Activated effector memory CD4-positive, alpha-beta T cell treated with anti-CD3 and anti-CD28 coated beads, Interleukin-2, amount 50 U/mL, for 16 hours (primary cell): ENCODE results near the gene TTC9.
"Not testable (repeated sequence)": the region's sequence is repeated elsewhere in the genome, so short reads cannot be mapped to it uniquely, and the experiment has no call there.

Experiments used
- DNase-seq: peaks from one replicate; pipeline ENCODE4 v3.0.0-alpha.2; 2020

Gene TTC9

DNA sequence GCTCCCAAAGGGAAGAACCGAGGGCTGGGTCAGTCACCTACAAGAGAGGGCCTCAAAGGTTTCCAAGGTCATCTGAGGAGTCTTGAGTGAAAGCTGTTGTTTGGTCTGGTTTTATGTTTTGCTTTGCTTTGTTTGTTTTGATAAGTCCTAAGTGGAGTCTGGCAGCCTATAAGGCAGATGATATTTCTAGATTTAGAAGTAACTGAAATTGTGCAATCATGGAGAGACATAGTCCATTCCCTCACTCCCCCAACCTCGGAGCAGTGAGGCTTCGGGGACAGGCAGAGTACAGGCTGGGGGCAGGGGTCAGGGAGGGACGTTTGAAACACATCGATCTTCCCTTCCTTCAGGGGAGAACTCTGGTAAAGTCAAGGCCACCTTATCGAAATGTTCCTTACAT lies 42.3 kb downstream of the TTC9 start:
- DNase-seq = no peak

DNA sequence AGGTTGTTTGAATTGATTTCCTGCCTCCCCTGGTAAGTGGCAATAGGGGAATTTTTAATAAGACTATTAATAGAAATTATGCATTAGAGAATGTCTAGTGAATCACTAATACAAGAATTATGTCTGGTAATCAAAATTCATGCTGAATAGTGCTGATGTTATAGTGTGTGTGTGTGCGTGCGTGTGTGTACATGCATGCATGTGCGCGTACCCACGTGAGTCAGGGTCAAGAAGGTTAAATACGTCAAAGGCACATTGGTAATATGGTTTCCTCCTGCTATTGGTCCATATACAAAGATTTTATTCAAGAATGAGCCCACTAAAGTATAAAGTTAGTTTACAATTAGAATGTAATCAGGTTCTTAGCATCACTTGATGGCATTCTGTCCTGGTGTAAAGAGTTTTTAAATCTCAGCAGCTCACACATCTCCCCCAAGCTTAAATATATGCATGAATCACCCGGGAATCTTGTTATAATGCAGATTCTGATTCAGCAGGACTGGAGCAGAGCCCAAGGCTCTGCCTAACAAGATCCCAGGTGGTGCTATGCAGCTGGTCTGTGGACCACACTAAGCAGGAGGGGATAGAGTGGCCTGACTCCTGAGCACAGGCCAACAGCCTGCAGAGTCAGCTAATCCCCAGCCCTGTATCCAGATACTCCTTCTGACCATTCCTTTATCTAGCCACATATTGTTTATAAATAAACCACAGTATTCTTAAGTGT lies 43.9 kb downstream of the TTC9 start:
- no peak for DNase-seq

GRCh38 chr14:70692210-70692609 lies 50.5 kb downstream of the TTC9 start:
- no peak for DNase-seq

GRCh38 chr14:70696026-70696425 lies 54.3 kb downstream of the TTC9 start:
- DNase-seq = no peak

GRCh38 chr14:70697701-70698100 lies 56.0 kb downstream of the TTC9 start:
- DNase-seq = no peak

GRCh38 chr14:70698288-70698687 lies 56.6 kb downstream of the TTC9 start:
- no peak for DNase-seq

DNA sequence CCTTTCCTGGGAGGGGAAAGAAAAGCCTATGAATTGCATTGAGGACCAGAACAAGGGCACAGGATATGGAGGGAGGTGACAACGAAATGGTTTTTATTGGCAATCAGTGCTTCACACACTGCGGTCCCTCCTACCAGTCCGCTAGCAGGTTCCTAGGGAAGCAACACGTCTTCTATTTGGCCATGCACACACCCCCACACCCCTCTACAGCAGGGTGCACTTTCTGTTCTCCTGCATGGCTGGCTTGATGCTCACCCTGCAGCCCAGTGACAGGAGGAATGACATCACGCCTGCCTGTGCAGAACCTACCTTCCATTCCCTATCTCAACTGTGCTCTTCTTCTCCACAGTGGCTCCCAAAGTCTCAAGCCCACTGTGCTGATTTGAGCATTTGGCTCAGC lies 57.9 kb downstream of the TTC9 start:
- DNase-seq = no peak

- no peak for DNase-seq
Measured at GRCh38 chr14:70700955-70701585, 59.4 kb downstream of the TTC9 start.

DNA sequence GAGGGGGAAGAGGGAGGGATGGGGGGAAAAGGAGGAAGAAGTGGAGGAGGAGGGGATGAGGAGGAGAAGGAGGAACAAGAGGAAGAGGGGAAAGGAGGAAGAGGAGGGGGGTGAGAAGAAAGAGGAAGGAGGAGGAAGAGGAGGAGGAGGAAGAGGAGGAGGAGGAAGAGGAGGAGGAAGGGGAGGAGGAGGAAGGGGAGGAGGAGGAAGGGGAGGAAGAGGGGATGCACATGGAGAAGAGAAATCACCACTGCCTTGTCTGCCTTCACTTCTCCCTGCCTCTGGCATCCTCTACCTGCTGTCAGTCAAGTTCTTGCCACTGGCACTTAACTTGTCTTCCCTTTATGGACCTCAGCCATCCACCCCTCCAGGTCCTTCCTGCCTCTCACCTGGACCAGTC lies 59.9 kb downstream of the TTC9 start:
- DNase-seq = no peak

- no peak for DNase-seq
Measured at GRCh38 chr14:70702161-70702560, 60.4 kb downstream of the TTC9 start.

- not testable (repeated sequence) for DNase-seq
Measured at GRCh38 chr14:70703621-70704168, 62.0 kb downstream of the TTC9 start.

GRCh38 chr14:70704960-70705359 lies 63.2 kb downstream of the TTC9 start:
- DNase-seq = no peak

GRCh38 chr14:70706177-70706576 lies 64.5 kb downstream of the TTC9 start:
- no peak for DNase-seq

- DNase-seq = no peak
Measured at GRCh38 chr14:70707138-70708038, 65.7 kb downstream of the TTC9 start.

DNA sequence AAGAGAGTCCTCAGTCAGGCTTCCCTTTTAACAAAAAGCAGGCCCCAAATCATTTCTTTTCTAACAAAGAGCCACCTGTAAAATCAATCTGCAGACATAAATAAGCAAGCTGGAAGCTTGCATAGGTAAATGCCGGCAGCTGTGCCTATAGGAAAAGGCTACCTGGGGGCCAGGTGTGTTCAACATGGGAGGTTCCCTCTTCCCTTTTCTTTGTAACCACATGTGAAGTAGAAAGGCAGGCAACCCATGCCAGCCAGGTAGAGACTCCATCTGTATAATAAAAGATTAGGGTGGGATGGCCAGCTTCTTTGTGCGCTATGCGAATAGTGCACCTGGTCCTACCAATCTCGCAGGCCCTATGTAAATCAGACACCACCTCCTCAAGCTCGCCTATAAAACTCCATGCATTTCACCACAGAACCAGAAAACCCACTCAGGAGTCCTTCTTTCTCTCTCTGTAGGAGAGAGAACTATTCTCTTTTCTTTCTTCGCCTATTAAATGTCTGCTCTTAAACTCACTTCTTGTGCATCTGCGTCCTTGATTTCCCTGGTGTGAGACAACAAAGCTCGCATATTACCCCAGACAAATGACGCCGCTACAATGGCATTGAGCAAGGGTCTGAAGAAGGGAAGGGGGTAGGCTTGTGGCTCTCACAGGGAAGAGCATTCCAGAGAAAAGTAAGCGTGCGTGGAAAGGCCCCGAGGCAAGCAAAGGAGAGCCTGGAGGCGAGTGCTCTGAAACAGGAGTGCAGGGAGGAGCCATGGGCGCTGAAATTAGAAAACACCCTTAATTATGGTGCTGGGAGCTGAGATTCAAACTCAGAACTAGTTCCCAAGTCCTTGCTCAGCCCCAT lies 67.2 kb downstream of the TTC9 start:
- DNase-seq = no peak

DNA sequence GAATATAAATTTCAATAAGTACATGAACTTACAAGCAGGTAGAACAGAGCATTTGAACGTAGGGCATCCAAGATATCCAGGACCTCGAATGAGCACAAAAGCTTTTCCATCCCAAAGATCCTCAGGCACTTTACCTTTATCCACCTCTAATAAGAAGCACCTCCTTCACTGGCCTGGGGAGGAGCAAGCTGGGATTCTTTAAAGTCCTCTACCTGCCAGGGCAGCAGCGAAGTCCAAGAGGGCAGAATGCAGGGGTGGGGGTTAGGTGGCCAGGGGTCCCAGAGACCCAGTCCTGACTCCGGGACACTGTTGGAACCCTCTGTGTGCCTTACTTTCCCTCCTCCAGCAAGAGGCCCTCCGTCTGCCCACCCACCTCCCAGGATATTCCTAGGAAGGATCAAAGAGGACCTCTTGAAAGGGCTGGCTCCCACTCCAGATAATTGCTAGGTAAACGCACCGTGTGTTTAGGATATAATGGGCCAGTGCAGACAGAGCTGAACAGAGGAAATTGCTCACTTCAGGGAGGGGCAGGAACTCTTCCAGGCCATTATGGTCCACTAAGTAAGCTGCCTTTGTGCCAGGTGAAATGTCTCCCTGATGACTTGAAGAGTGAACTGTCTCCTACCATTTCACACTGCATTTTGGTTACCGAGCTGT lies 68.1 kb downstream of the TTC9 start:
- no peak for DNase-seq

GRCh38 chr14:70711451-70711850 lies 69.7 kb downstream of the TTC9 start:
- DNase-seq = no peak

DNA sequence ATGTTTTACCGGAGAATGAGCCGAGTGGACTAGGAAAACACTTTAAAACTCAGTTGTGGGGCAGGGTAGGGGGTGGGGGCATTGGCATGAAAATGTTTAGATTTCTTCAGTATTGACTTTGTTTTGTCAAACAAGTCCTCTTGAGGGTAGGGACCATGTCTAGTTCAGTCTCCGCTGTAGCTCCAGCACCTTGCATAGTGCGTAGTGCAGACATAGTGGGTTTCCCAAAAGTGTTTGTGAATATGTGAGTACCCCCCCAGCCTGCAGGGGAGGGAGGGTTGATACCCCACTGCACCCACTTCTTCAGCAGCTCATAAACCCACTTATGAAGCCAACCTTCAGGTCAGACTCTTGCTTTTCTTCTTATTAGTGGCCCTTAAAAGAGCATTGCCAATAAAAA lies 71.4 kb downstream of the TTC9 start:
- no peak for DNase-seq

DNA sequence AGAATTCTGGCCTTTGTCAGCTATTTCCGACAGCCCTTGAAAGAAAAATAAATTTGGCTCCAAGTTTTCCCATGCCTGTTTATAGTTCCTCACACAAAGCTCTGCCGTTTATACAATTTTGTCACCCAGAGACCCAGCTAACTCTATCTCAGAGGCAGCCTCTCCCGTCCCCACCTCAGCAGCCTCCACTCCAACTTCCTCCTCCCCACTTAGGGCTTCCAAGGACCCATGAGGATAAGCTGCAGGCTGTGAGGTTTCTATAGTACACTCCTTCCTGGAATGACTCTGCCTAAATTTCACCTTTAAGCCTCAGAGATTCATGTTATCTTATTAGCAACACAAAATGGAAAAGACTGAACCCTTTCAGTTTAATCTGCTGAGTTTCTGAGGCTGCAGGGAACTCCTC lies 71.8 kb downstream of the TTC9 start:
- DNase-seq = no peak

- peak; percentile 66 for DNase-seq
Measured at GRCh38 chr14:70714055-70714550, 72.4 kb downstream of the TTC9 start.

DNA sequence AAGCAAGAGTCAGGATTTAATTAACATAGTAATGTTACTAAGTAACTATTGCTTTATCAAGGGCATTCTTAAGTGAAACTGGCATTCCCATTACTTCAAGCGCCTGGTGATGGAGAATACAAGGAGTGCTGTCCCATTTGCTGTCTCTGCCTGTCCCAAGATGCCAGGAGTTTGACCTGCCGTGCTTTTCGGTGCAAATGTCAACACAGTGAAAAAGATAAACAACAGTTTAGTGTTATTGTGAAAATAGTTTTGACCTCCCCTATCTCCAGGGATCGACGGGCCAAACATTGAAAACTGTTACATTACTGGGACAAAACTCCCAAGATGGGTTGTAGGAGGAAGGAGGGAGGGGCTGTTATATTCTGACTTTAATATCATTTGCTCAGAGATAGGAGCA lies 74.8 kb downstream of the TTC9 start:
- DNase-seq = no peak

DNA sequence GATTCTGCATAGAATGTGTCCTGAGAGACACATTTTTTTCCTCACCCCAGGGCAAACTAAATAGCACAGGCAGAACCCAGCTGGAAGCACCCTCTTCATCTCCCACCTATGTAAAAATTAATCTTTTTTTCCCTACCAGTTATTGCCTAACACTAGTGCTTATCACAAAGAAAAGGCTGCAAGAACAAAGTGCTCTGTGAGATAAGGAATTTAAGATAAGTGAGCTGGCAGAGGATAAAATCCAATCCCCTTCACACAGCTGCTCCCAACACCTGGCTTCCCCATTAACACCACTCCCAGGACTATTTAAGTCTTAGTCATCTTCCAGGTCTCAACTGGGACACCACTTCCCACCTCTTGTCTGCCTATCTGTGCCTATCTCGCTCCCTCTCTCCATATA lies 75.2 kb downstream of the TTC9 start:
- no peak for DNase-seq
